ENCODE data around the gene KIFAP3. TPM values are rescaled to one million over a fixed set of nuclear protein-coding genes. Genes with fewer than 3 reads are reported as not detected.
"Not testable (repeated sequence)": the region's sequence is repeated elsewhere in the genome, so short reads cannot be mapped to it uniquely, and the experiment has no call there.

Gene KIFAP3
- total RNA-seq, 6 experiments from 2014 or later, result 5.9 to 9.2 (median 8.0) TPM

GRCh38 chr1:169874229-169874628 is 200.3 kb downstream of the KIFAP3 start:
- ATAC-seq (no peak), DNase-seq (no peak)
- Histone ChIP-seq H3K27ac (no peak overlapping the region), H3K4me1 (peaks cover 0 to 18% (median 3%) of the 10 kb centered on the region in 4 donors), H3K27me3 (no peaks in the 10 kb centered on the region), H3K4me3 (no peak overlapping the region), H3K9me3 (no peaks in the 10 kb centered on the region), H3K36me3 (peaks cover 0 to 75% (median 31%) of the 10 kb centered on the region in 4 donors)
- TF ChIP-seq CTCF (IDR thresholded peaks at IDR 0.05) (no peak), POLR2A (IDR thresholded peaks at IDR 0.05) (no peak)
- intact Hi-C loops (cut with DNase I), result no loop called here
- 91% methylated on average over 3 of the region's 3 CpGs for WGBS (ENCODE audit: insufficient coverage, low coverage, low lambda C conversion rate, missing lambda C conversion rate)

GRCh38 chr1:169873582-169874199 is 200.8 kb downstream of the KIFAP3 start:
- H3K4me3 ChIP-seq, result no peak overlapping the region
- 84% methylated on average over 3 of the region's 3 CpGs for WGBS (ENCODE audit: insufficient coverage, low coverage, low lambda C conversion rate, missing lambda C conversion rate)
- peaks cover 0 to 13% (median 2%) of the 10 kb centered on the region in 4 donors for H3K4me1 ChIP-seq
- intact Hi-C loops (cut with DNase I), result no loop called here
- DNase-seq, result no peak
- peaks cover 0 to 80% (median 36%) of the 10 kb centered on the region in 4 donors for H3K36me3 ChIP-seq
- no peaks in the 10 kb centered on the region for H3K27me3 ChIP-seq
- ATAC-seq, result no peak
- H3K27ac ChIP-seq, result no peak overlapping the region
- TF ChIP-seq POLR2A (IDR thresholded peaks at IDR 0.05), result no peak
- TF ChIP-seq CTCF (IDR thresholded peaks at IDR 0.05), result no peak
- no peaks in the 10 kb centered on the region for H3K9me3 ChIP-seq

- TF ChIP-seq CTCF (IDR thresholded peaks at IDR 0.05) (no peak), POLR2A (IDR thresholded peaks at IDR 0.05) (no peak)
- intact Hi-C loops (cut with DNase I), result no loop called here
- no peak for ATAC-seq
- Histone ChIP-seq H3K9me3 (no peaks in the 10 kb centered on the region), H3K36me3 (peaks cover 0 to 87% (median 37%) of the 10 kb centered on the region in 4 donors), H3K27ac (no peak overlapping the region), H3K27me3 (no peaks in the 10 kb centered on the region), H3K4me1 (peaks cover 0 to 5% (median 0%) of the 10 kb centered on the region in 4 donors), H3K4me3 (no peak overlapping the region)
- DNase-seq, result no peak
Observed at GRCh38 chr1:169872906-169873305, 201.6 kb downstream of the KIFAP3 start.

GRCh38 chr1:169871988-169872387 is 202.5 kb downstream of the KIFAP3 start:
- ATAC-seq; DNase-seq; H3K27ac ChIP-seq; H3K27me3 ChIP-seq; intact Hi-C loops (cut with DNase I); H3K4me3 ChIP-seq; H3K4me1 ChIP-seq; H3K9me3 ChIP-seq: not testable (repeated sequence)
- WGBS (ENCODE audit: insufficient coverage, low coverage, low lambda C conversion rate, missing lambda C conversion rate), result 100% methylated on average over 3 of the region's 3 CpGs
- H3K36me3 ChIP-seq, result peaks cover 0 to 88% (median 41%) of the 10 kb centered on the region in 4 donors

Small RNA genes within 50 kb of the gene (small RNA-seq; reads per million reads assigned to genes)
- 0 reads per million in 2 experiments for gene MRPS10P1

Other genes with a start within 250 kb of the KIFAP3 start
- 1 to 10 TPM; 6.2 to 9.3 (median 8.3) TPM for gene SCYL3, start 180.8 kb downstream of the KIFAP3 start, total RNA-seq
- gene NTMT2, start 71.3 kb upstream of the KIFAP3 start, total RNA-seq, result not detected